HCT116 (cell line): ENCODE data around the gene RPL34. TPM values are rescaled to one million over a fixed set of nuclear protein-coding genes. Genes with fewer than 3 reads are reported as not detected.

Source experiments
- ATAC-seq: fragments of 200-7000 bp; cut with Tn5 transposase; 2 replicates; pipeline ENCODE4 v1.9.1; 2020; ENCODE audit warnings: mild to moderate bottlenecking, moderate library complexity
- BruUV-seq: library from RNA; stranded (reverse); fragments of 400-500 nt; replicated peaks from 2 replicates; lab custom pipeline; 2021; lab: Mats Ljungman, UMichigan
- CTCF ChIA-PET: fragments of 300-600 bp; sonication (Branson Sonifier 250); formaldehyde crosslinking; loops from one replicate; lab custom pipeline; 2021; ENCODE audit warnings: antibody characterized with exemption; lab: Charles Lee
- POLR2A ChIA-PET: fragments of 300-600, 350-600 bp; sonication (Branson Sonifier 250); formaldehyde crosslinking; loops from one replicate; lab custom pipeline; 2021; ENCODE audit warnings: antibody characterized with exemption; lab: Charles Lee
- RAD21 ChIA-PET, 2 experiments: fragments of 300-600 bp; sonication (Branson Sonifier 250); formaldehyde crosslinking; loops; one replicate each; lab custom pipeline; 2023; ENCODE audit warnings: low total read pairs in 2 of 2; ENCODE audit not compliant: uncharacterized antibody in 2 of 2, unreplicated experiment in 2 of 2, low non-redundant PET in 1 of 2; lab: Charles Lee
- DNase-seq: peaks from one replicate; pipeline ENCODE4 v3.0.0-alpha.2; 2010; ENCODE audit warnings: low read depth, low spot score
- H2AFZ ChIP-seq: fragments of 200-600 bp; shearing (Covaris generic), sonication (generic); 2 replicates; pipeline ENCODE4 v1.6.1; 2017; ENCODE audit warnings: low read depth, mixed run types, mixed read lengths, antibody characterized with exemption, low read length; ENCODE audit not compliant: poor library complexity, severe bottlenecking
- H3K27ac ChIP-seq: 2 replicates; pipeline ENCODE4 v1.5.1; 2012; ENCODE audit warnings: low read depth, low read length
- H3K27me3 ChIP-seq: fragments of 200-600 bp; sonication (generic); 2 replicates; pipeline ENCODE4 v1.6.1; 2016; ENCODE audit warnings: mixed run types, low read length, mixed read lengths; ENCODE audit not compliant: insufficient read depth
- H3K36me3 ChIP-seq, 2 experiments: fragments of 200-500 bp in 1 of 2; fragments of 200-600 bp in 1 of 2; sonication (Bioruptor generic) in 1 of 2; sonication (generic) in 1 of 2; 2 replicates each; pipeline versions ENCODE4 v1.5.1 to v1.6.1; 2014 to 2016; ENCODE audit warnings: low read length in 2 of 2, inconsistent platforms in 1 of 2, mixed read lengths in 1 of 2, mixed run types in 1 of 2; ENCODE audit not compliant: insufficient read depth in 2 of 2, control insufficient read depth in 1 of 2
- H3K4me1 ChIP-seq, 2 experiments: fragments of 200-600 bp in 1 of 2; sonication (generic) in 1 of 2; 2 replicates each; pipeline versions ENCODE4 v1.5.1 to v1.6.1; 2012 to 2017; ENCODE audit warnings: low read length in 2 of 2, inconsistent platforms in 1 of 2, mild to moderate bottlenecking in 1 of 2, mixed read lengths in 1 of 2, mixed run types in 1 of 2, moderate library complexity in 1 of 2; ENCODE audit not compliant: insufficient read depth in 2 of 2, control insufficient read depth in 1 of 2
- H3K4me2 ChIP-seq: fragments of 200-600 bp; sonication (generic); 2 replicates; pipeline ENCODE4 v1.6.1; 2017; ENCODE audit warnings: mixed run types, low read length, mixed read lengths
- H3K4me3 ChIP-seq, 2 experiments: fragments of 200-600 bp in 1 of 2; sonication (generic) in 1 of 2; replicated peaks in 1 of 2; 2 replicates each; pipeline ENCODE4 v1.5.1; 2011 to 2016; ENCODE audit warnings: low read length in 2 of 2, control low read depth in 1 of 2, low read depth in 1 of 2, mild to moderate bottlenecking in 1 of 2, mixed read lengths in 1 of 2, mixed run types in 1 of 2
- H3K79me2 ChIP-seq: fragments of 200-600 bp; sonication (generic); 2 replicates; pipeline ENCODE4 v1.6.1; 2017; ENCODE audit warnings: mild to moderate bottlenecking, mixed run types, low read length, moderate library complexity, mixed read lengths; ENCODE audit not compliant: insufficient read depth
- H3K9ac ChIP-seq: fragments of 200-600 bp; sonication (generic); 2 replicates; pipeline ENCODE4 v1.6.1; 2016; ENCODE audit warnings: low read length, mixed read lengths
- H3K9me2 ChIP-seq: fragments of 200-600 bp; sonication (generic), shearing (Covaris generic); 2 replicates; pipeline ENCODE4 v1.6.1; 2017; ENCODE audit warnings: mixed run types, mild to moderate bottlenecking, moderate library complexity; ENCODE audit not compliant: insufficient read depth
- H3K9me3 ChIP-seq, 2 experiments: fragments of 200-500 bp in 1 of 2; fragments of 200-600 bp in 1 of 2; sonication (Bioruptor generic) in 1 of 2; sonication (generic) in 1 of 2; 2 replicates each; pipeline ENCODE4 v1.6.1; 2014 to 2017; ENCODE audit warnings: low read length in 2 of 2, mixed read lengths in 2 of 2, inconsistent platforms in 1 of 2, low read depth in 1 of 2, mild to moderate bottlenecking in 1 of 2, mixed run types in 1 of 2, moderate library complexity in 1 of 2; ENCODE audit not compliant: control insufficient read depth in 1 of 2, insufficient read depth in 1 of 2
- H4K20me1 ChIP-seq: fragments of 200-600 bp; sonication (generic), shearing (Covaris generic); 2 replicates; pipeline ENCODE4 v1.6.1; 2017; ENCODE audit warnings: mixed run types, mild to moderate bottlenecking, moderate library complexity; ENCODE audit not compliant: insufficient read depth
- ATF3 ChIP-seq: IDR thresholded peaks from 2 replicates; pipeline ENCODE4 v1.6.1; 2012
- CBX3 ChIP-seq: IDR thresholded peaks from 2 replicates; pipeline ENCODE4 v1.6.1; 2012; ENCODE audit warnings: low read depth
- CEBPB ChIP-seq: IDR thresholded peaks from 2 replicates; pipeline ENCODE4 v1.6.1; 2012; ENCODE audit warnings: low read depth
- EGR1 ChIP-seq: IDR thresholded peaks from 2 replicates; pipeline ENCODE4 v1.6.1; 2012; ENCODE audit warnings: low read depth
- MAX ChIP-seq: IDR thresholded peaks from 2 replicates; pipeline ENCODE4 v1.6.1; 2012
- POLR2A ChIP-seq: IDR thresholded peaks from 2 replicates; pipeline ENCODE4 v1.7.0; 2011; ENCODE audit warnings: borderline replicate concordance; ENCODE audit not compliant: insufficient read depth, insufficient read length; ENCODE audit errors: extremely low read depth
- POLR2AphosphoS5 ChIP-seq: IDR thresholded peaks from 2 replicates; pipeline ENCODE4 v1.6.1; 2011; ENCODE audit warnings: mild to moderate bottlenecking, low read depth, low read length, moderate library complexity
- RAD21 ChIP-seq: IDR thresholded peaks from 2 replicates; pipeline ENCODE4 v1.6.1; 2012; ENCODE audit warnings: low read depth, mild to moderate bottlenecking
- SP1 ChIP-seq: IDR thresholded peaks from 2 replicates; pipeline ENCODE4 v1.6.1; 2012; ENCODE audit warnings: low read depth
- SRF ChIP-seq: IDR thresholded peaks from 2 replicates; pipeline ENCODE4 v1.6.1; 2012; ENCODE audit warnings: low read depth
- TCF7L2 ChIP-seq: IDR thresholded peaks from 2 replicates; pipeline ENCODE4 v1.7.0; 2011; ENCODE audit warnings: borderline replicate concordance, inconsistent platforms; ENCODE audit not compliant: insufficient read depth, insufficient read length; ENCODE audit errors: extremely low read depth
- YY1 ChIP-seq: IDR thresholded peaks from 2 replicates; pipeline ENCODE4 v1.6.1; 2011; ENCODE audit warnings: low read length, low read depth, moderate library complexity, mild to moderate bottlenecking; ENCODE audit not compliant: insufficient replicate concordance; ENCODE audit errors: extremely low read depth
- intact Hi-C: fragments of 100-400 bp; cut with micrococcal nuclease; formaldehyde crosslinking; loops from 2 replicates; pipeline ENCODE4 v1.10.0; 2022
- total RNA-seq: library from RNA; stranded (reverse); gene quantifications from one replicate; pipeline ENCODE4 v1.2.1, GENCODE V29; 2021; ENCODE audit not compliant: unreplicated experiment

RPL34 gene
- total RNA-seq, 1 experiment from 2014 or later: 1,359 TPM

GRCh38 chr4:108620101-108620932 lies at the start of gene RPL34 (continued):
- TF ChIP-seq CBX3 (0 out of 2 replicates have a peak, but pooled peaks have one; percentile 34), MAX (peak; percentile 94), EGR1 (peak; percentile 93), SP1 (peak; percentile 71), SRF (no peak), CEBPB (peak; percentile 74), TCF7L2 (peak; percentile 76)
- TF ChIP-seq, all 23 proteins: peak for 13

GRCh38 chr4:108570993-108571569 lies 49.3 kb upstream of the RPL34 start:
- Histone ChIP-seq H3K36me3 (no peaks in the 10 kb centered on the region), H3K9ac (no peak overlapping the region), H3K4me3 (no peak overlapping the region), H3K27me3 (no peaks in the 10 kb centered on the region), H3K9me3 (no peaks in the 10 kb centered on the region), H3K79me2 (no peaks in the 10 kb centered on the region), H2AFZ (no peak overlapping the region), H3K4me1 (no peaks in the 10 kb centered on the region), H3K9me2 (no peaks in the 10 kb centered on the region), H4K20me1 (no peaks in the 10 kb centered on the region), H3K4me2 (no peak overlapping the region), H3K27ac (no peak overlapping the region)
- TF ChIP-seq POLR2AphosphoS5 (no peak), ATF3 (no peak), YY1 (no peak), SRF (no peak), POLR2A (no peak), RAD21 (no peak)
- ChIA-PET RAD21 (interaction anchor here in 1 of 2 experiments (0.6 to 1.0 kb wide), 2 partner anchors 510 to 552 kb away, joined by 3 to 6 read pairs; no protein-coding TSS in a partner anchor), POLR2A (no interaction called here), CTCF (interaction anchor here (1.1 to 4.1 kb wide), 3 partner anchors 510 to 552 kb away, joined by 4 to 30 read pairs (median 29); no protein-coding TSS in a partner anchor)
- intact Hi-C loops: no loop called here
- no TSS peak for BruUV-seq
- ATAC-seq (no peak), DNase-seq (no peak)
